ENCODE results near the gene AIG1. TPM values are rescaled to one million over a fixed set of nuclear protein-coding genes. Genes with fewer than 3 reads are reported as not detected.

The AIG1 gene
- total RNA-seq, 2 experiments from 2014 or later: 0.40 to 0.85 TPM

DNA sequence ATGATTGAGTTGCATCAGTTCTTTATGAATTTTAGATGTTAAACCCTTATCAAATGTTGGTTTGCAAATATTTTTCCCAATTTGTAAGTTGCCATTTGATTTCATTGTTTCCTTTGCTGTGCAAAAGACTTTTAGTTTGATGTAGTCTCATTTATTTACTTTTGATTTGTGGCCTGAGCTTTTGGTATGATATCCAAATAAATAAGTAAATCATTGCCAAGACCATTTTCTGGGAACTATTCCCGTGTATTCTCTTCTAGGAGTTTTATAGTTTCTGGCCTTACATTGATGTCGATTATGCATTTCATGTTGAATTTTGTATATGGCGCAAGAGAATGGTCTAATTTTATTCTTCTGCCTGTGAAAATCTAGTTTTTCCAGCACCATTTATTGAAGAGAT, 13.4 kb downstream of the AIG1 start:
- ChIA-PET POLR2A (no interaction called here), CTCF (ENCODE audit: unreplicated experiment) (no interaction called here)
- no peaks in the 10 kb centered on the region for H3K9me2 ChIP-seq (ENCODE audit: insufficient read depth, low read length)
- TF ChIP-seq, protein P1, sequence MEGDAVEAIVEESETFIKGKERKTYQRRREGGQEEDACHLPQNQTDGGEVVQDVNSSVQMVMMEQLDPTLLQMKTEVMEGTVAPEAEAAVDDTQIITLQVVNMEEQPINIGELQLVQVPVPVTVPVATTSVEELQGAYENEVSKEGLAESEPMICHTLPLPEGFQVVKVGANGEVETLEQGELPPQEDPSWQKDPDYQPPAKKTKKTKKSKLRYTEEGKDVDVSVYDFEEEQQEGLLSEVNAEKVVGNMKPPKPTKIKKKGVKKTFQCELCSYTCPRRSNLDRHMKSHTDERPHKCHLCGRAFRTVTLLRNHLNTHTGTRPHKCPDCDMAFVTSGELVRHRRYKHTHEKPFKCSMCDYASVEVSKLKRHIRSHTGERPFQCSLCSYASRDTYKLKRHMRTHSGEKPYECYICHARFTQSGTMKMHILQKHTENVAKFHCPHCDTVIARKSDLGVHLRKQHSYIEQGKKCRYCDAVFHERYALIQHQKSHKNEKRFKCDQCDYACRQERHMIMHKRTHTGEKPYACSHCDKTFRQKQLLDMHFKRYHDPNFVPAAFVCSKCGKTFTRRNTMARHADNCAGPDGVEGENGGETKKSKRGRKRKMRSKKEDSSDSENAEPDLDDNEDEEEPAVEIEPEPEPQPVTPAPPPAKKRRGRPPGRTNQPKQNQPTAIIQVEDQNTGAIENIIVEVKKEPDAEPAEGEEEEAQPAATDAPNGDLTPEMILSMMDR (conservative IDR thresholded peaks at IDR 0.05; ENCODE audit: low read length): no peak
- TF ChIP-seq EZH2phosphoT487 (IDR thresholded peaks at IDR 0.05; ENCODE audit: borderline replicate concordance, low read depth, low read length): no peak
- no peak for DNase-seq (ENCODE audit: low spot score)
- no peaks in the 10 kb centered on the region for H4K20me1 ChIP-seq (ENCODE audit: insufficient read depth, low read length)
- no peaks in the 10 kb centered on the region for H3K79me2 ChIP-seq (ENCODE audit: insufficient read depth, low read depth, low read length)
- H3K4me3 ChIP-seq (ENCODE audit: low read depth, low read length, poor library complexity, severe bottlenecking): no peak overlapping the region
- H3K4me2 ChIP-seq (ENCODE audit: low read length): no peak overlapping the region
- intact Hi-C loops (cut with micrococcal nuclease; ENCODE audit: unreplicated experiment): no loop called here
- no peaks in the 10 kb centered on the region for H3K36me3 ChIP-seq (ENCODE audit: insufficient read depth, low read length)
- no peak overlapping the region for H2AFZ ChIP-seq (ENCODE audit: low read length)
- H3K9me3 ChIP-seq (ENCODE audit: low read length): 0 out of 2 replicates have a peak, but pooled peaks cover 6% of the 10 kb centered on the region
- no TSS peak for BruUV-seq (replicated peaks)
- no peaks in the 10 kb centered on the region for H3K4me1 ChIP-seq (ENCODE audit: insufficient read depth, low read length, poor library complexity, severe bottlenecking)
- H3K27ac ChIP-seq (ENCODE audit: low read depth, low read length, poor library complexity, severe bottlenecking): no peak overlapping the region

DNA sequence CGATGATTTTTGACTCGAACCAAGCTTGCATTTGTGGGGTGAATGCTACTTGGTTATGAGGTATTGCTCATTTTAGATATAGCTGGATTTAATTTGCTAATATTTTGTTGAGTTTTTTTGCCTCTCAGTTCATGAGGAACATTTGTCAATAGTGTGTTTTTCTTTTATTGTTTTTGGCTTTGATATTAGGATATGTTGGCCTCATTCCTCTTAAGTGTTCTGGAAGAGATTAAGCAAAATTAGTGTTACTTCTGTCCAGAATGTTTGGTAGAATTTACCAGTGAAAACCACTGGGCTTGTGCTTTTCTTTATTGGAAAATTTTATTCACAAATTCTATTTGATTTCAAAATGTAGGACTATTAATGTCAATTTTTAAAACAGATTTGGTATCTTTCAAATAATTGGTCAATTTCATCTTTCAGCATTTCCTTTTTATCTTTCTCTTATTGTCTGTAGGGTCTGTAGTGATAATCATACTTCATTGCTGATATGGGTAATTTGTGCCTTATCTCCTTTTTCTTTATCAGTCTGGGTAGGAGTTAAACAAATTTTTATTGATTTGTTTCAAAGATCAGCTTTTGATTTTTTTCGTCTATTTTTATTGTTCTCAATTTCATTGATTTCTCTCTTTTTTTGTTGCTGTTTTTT, 14.1 kb downstream of the AIG1 start:
- intact Hi-C loops (cut with micrococcal nuclease; ENCODE audit: unreplicated experiment): no loop called here
- no peak overlapping the region for H3K4me2 ChIP-seq (ENCODE audit: low read length)
- H3K4me1 ChIP-seq (ENCODE audit: insufficient read depth, low read length, poor library complexity, severe bottlenecking): no peaks in the 10 kb centered on the region
- no peaks in the 10 kb centered on the region for H4K20me1 ChIP-seq (ENCODE audit: insufficient read depth, low read length)
- no peak for TF ChIP-seq EZH2phosphoT487 (IDR thresholded peaks at IDR 0.05; ENCODE audit: borderline replicate concordance, low read depth, low read length)
- TF ChIP-seq, protein P1 (conservative IDR thresholded peaks at IDR 0.05; ENCODE audit: low read length): no peak
- CTCF ChIA-PET (ENCODE audit: unreplicated experiment): no interaction called here
- POLR2A ChIA-PET: interaction anchor here (0.6 kb wide), 1 partner anchor 26 kb away, joined by 3 read pairs; no protein-coding TSS in a partner anchor
- BruUV-seq (replicated peaks): no TSS peak
- H2AFZ ChIP-seq (ENCODE audit: low read length): no peak overlapping the region
- DNase-seq (ENCODE audit: low spot score): no peak
- no peaks in the 10 kb centered on the region for H3K79me2 ChIP-seq (ENCODE audit: insufficient read depth, low read depth, low read length)
- no peak overlapping the region for H3K4me3 ChIP-seq (ENCODE audit: low read depth, low read length, poor library complexity, severe bottlenecking)
- H3K27ac ChIP-seq (ENCODE audit: low read depth, low read length, poor library complexity, severe bottlenecking): no peak overlapping the region
- 0 out of 2 replicates have a peak, but pooled peaks cover 6% of the 10 kb centered on the region for H3K9me3 ChIP-seq (ENCODE audit: low read length)
- no peaks in the 10 kb centered on the region for H3K36me3 ChIP-seq (ENCODE audit: insufficient read depth, low read length)
- no peaks in the 10 kb centered on the region for H3K9me2 ChIP-seq (ENCODE audit: insufficient read depth, low read length)
